Muscle of leg (tissue), 11 donors: Measurements from ENCODE around the gene CHSY3. TPM values are rescaled to one million over a fixed set of nuclear protein-coding genes. Genes with fewer than 3 reads are reported as not detected.
A peak's percentile ranks its signal among the peaks of the same experiment; 100 is the strongest.

Source experiments
- DNase-seq: peaks from one replicate; pipeline ENCODE4 v3.0.0; 2013
- H3K27ac ChIP-seq: one replicate; pipeline ENCODE4 v1.5.1; 2013; ENCODE audit warnings: mild to moderate bottlenecking, low read length, control low read depth
- H3K27me3 ChIP-seq: one replicate; pipeline ENCODE4 v1.6.1; 2013; ENCODE audit warnings: low read length; ENCODE audit not compliant: control insufficient read depth, insufficient read depth
- H3K36me3 ChIP-seq: one replicate; pipeline ENCODE4 v1.6.1; 2013; ENCODE audit warnings: low read length; ENCODE audit not compliant: control insufficient read depth, insufficient read depth
- H3K4me1 ChIP-seq: one replicate; pipeline ENCODE4 v1.6.1; 2013; ENCODE audit warnings: low read length; ENCODE audit not compliant: control insufficient read depth, insufficient read depth
- H3K4me3 ChIP-seq: one replicate; pipeline ENCODE4 v1.5.1; 2013; ENCODE audit warnings: low read length, control low read depth
- H3K9me3 ChIP-seq: replicated peaks from 2 replicates; pipeline ENCODE4 v1.6.1; 2013; ENCODE audit warnings: low read depth, low read length; ENCODE audit not compliant: control insufficient read depth
- WGBS: methylation state at CpG from one replicate; pipeline ENCODE4 v1.1.5; 2013; ENCODE audit warnings: missing lambda C conversion rate; ENCODE audit not compliant: insufficient coverage; 5-methylcytosine and 5-hydroxymethylcytosine counted together
- polyA plus RNA-seq, 8 donors: library from polyadenylated mRNA; unstranded; fragments of 120-200 nt; gene quantifications; one replicate each; pipeline versions ENCODE4 v1.2.1 to v1.2.3, GENCODE V29; 2013; ENCODE audit warnings: inconsistent platforms in 1 of 8, low replicate concordance in 1 of 8; ENCODE audit not compliant: insufficient read length in 8 of 8, insufficient read depth in 1 of 8
- total RNA-seq: library from RNA; stranded (reverse); fragments of 120-200 nt; gene quantifications from one replicate; pipeline ENCODE4 v1.2.4, GENCODE V29; 2013

Gene CHSY3
- total and polyA plus RNA-seq, 9 donors = 4.5 to 9.3 (median 6.3) TPM

DNA sequence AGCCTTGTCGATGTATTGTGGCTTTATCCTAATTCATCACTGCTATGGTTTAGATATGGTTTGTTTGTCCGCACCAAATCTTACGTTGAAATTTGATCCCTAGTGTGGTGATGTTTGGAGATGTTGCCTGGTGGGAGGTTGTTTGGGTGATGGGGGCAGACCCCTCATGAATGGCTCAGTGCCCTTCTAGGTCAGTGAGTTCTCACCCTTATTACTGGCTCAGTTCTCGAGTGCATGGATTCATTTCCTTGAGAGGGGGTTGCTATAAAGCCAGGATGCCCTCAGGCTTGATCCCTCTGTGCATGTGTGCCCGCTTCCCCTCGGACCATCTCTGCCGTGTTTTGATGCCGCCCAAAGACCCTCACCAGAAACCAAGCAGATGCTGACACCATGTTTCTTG is 114.4 kb downstream of the CHSY3 start:
- H3K4me3 ChIP-seq = no peak overlapping the region

DNA sequence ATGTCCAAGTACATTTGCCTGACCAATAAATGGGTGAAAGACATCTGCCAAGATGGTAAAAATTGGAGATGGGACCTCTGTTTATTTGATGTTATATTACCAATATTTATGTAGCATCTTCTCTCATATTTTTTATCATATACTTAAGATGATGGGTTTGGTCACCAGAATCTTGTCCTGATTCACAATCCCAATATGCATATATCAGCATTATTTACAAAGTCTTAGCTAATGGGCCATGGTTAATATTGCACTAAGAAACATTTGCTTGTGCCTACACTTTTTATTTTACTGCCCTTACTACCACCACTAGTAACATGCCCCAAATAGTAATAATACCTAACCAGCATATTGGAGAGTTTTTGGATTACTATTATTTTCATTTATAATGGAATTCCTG is 116.7 kb downstream of the CHSY3 start:
- Histone ChIP-seq H3K36me3 (no peaks in the 10 kb centered on the region), H3K4me1 (no peaks in the 10 kb centered on the region), H3K27ac (no peak overlapping the region), H3K9me3 (no peaks in the 10 kb centered on the region), H3K27me3 (no peaks in the 10 kb centered on the region), H3K4me3 (no peak overlapping the region)
- DNase-seq = no peak

More for the DNA sequence above, 114.4 kb downstream of the CHSY3 start:
- Histone ChIP-seq H3K27me3 (no peaks in the 10 kb centered on the region), H3K9me3 (no peaks in the 10 kb centered on the region), H3K4me1 (no peaks in the 10 kb centered on the region), H3K36me3 (no peaks in the 10 kb centered on the region), H3K27ac (no peak overlapping the region)
- WGBS = 87% methylated on average over 5 of the region's 8 CpGs
- no peak for DNase-seq

DNA sequence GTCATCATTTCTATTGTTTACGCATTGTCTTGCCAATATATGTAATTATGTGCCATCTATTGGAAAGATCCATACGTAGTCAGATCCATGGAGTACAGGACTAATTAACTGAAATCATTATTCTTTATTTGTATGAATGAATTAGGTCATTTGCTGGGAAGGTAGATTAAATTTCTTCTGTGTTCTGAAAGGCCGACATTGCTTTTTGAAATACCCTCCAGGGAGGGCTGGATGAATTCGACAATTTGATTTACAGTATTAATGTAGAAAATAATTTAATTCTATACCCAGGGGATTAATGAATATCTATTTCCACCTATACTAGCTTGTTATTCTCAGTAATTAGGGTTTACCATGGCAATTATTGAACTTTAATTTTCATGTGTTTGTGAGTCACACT is 117.6 kb downstream of the CHSY3 start:
- Histone ChIP-seq H3K4me3 (no peak overlapping the region), H3K4me1 (no peaks in the 10 kb centered on the region), H3K27ac (no peak overlapping the region), H3K9me3 (no peaks in the 10 kb centered on the region), H3K36me3 (no peaks in the 10 kb centered on the region), H3K27me3 (no peaks in the 10 kb centered on the region)
- no CpG with 5 or more reads among the region's 4 CpGs for WGBS
- no peak for DNase-seq

DNA sequence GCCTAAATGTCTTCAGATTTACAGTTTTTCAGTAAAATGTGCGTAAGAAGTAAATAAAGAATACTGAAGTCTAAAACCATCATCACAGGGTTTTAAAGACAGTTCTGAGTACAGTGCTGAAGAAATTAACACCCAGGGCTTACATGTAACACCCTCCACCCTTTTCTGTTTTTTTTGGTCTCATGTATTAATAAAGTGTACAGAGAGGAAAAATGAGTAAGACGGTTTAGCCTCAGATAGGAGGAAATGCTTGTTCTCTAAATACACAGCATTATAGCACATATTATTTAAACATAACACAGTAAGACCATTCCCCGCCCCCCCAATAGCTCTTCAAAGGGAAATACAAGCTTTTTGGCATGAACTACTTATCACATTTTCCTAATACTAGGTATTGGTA is 119.3 kb downstream of the CHSY3 start:
- Histone ChIP-seq H3K4me1 (no peaks in the 10 kb centered on the region), H3K27me3 (no peaks in the 10 kb centered on the region), H3K9me3 (no peaks in the 10 kb centered on the region), H3K4me3 (no peak overlapping the region), H3K36me3 (no peaks in the 10 kb centered on the region), H3K27ac (no peak overlapping the region)
- no CpG with 5 or more reads among the region's 3 CpGs for WGBS
- no peak for DNase-seq

DNA sequence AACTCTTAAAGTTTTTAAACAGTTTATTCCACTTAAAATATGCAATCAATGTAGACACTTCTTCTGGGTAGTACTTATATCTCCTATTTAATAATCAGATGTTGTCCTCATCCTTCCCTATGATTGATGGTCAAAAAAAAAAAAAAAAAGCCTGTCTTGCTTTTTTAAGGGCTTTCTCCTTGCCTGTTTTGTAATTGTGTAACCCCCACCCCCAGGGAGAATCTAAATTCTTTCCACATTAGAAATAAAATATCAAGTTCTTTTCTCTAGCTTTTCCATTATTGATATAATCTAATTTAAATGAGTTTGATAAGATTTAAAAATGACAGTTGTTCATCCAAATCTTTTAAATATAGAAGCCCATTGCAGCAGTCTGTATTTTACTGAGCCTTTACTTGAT is 119.7 kb downstream of the CHSY3 start:
- Histone ChIP-seq H3K27me3 (no peaks in the 10 kb centered on the region), H3K9me3 (no peaks in the 10 kb centered on the region), H3K27ac (no peak overlapping the region), H3K36me3 (no peaks in the 10 kb centered on the region), H3K4me3 (no peak overlapping the region), H3K4me1 (no peaks in the 10 kb centered on the region)
- peak; percentile 25 for DNase-seq

DNA sequence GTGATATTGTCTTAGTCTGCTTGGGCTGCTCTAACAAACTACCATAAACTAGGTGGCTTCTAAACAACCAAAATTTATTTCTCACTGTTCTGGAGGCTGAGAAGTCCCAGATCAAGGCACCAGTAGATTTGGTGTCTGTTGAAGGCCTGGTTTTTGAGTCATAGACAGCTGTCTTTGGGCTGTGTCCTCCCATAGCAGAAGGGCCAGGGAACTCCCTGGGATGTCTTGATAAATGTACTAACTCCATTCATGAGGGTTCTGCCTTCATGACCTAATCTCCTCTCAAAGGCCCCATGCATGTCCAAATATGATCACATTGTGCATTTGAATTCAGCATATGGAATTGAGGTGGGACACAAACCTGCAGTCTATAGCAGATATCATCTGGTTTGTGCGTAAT is 121.2 kb downstream of the CHSY3 start:
- Histone ChIP-seq H3K9me3 (no peaks in the 10 kb centered on the region), H3K36me3 (no peaks in the 10 kb centered on the region), H3K4me3 (no peak overlapping the region), H3K27ac (peak overlapping the region; percentile 15), H3K4me1 (no peaks in the 10 kb centered on the region), H3K27me3 (no peaks in the 10 kb centered on the region)
- no peak for DNase-seq
- WGBS = 100% methylated on average over 1 of the region's 1 CpG

DNA sequence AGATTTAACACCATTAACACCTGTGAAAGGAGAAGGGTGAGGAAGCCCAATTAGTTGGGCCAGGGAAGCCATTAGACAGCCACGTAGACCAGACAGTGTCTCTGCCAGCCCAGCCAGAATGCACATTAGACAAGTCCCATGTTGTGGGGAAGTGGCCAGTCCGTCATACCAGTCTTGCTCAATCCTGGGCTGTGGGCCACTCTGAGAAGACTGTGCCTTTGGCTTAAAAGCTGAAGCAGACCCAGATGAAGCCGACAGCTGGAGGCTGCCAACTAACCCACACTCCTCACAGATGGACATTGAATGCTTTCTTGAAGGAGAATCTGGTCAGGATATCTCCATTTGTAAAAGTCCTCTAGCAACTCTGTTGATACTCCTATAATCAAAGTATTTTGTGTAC is 128.5 kb downstream of the CHSY3 start:
- no peaks in the 10 kb centered on the region for H3K36me3 ChIP-seq
- no peaks in the 10 kb centered on the region for H3K4me1 ChIP-seq
- H3K27me3 ChIP-seq = no peaks in the 10 kb centered on the region
- H3K9me3 ChIP-seq = no peaks in the 10 kb centered on the region
- WGBS = 86% methylated on average over 1 of the region's 3 CpGs
- H3K4me3 ChIP-seq = no peak overlapping the region
- DNase-seq = no peak
- H3K27ac ChIP-seq = no peak overlapping the region

DNA sequence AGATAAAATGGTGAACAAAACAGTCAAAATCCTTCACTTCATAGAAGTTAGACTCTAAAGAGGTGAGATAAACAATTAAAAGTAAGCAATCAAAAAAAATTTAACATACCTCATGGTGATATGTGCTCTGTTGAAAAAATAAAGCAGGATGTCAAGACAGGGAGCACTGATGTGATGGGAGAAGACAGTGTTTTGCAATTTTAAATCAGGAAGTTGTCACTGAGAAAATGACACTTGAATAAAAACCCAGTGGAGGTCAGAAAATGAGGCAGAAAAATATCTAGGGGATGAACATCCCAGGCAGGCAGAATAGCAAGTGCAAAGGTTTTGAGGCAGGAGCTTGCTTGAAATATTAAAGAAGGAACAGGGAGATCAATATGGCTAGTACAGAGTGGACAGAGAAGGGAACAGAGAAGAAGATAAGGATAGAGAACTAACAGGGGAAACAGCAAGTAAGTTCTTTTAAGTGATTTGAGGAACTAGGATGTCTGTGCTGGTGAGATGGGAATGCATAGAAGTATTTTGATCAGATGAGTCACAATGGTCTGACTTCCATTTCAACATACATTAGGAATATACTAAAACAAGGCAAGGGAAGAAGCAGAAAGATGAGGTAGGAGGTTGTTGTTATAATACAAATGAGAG is 130.4 kb downstream of the CHSY3 start:
- no peaks in the 10 kb centered on the region for H3K36me3 ChIP-seq
- H3K9me3 ChIP-seq = no peaks in the 10 kb centered on the region
- DNase-seq = peak; percentile 6
- H3K4me1 ChIP-seq = no peaks in the 10 kb centered on the region
- no peak overlapping the region for H3K4me3 ChIP-seq
- H3K27ac ChIP-seq = no peak overlapping the region
- no peaks in the 10 kb centered on the region for H3K27me3 ChIP-seq

DNA sequence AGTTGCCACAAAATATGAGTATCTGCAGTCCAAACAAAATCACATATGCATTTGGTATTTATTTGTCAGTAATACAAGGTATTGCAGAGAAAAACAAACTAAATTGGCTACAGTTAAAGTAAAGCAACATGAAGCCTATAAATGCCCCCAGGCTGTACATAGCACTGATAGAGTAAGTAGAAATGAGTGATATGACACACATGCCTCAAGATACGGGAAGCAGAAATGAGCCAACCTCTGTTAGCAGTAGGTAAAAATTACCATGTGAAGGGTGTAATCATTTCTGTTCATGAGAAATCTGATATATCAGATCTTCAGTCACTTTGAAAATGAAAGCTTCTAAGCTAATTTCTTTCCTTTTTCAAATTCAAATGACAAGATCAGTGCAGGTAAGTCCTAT is 131.1 kb downstream of the CHSY3 start:
- no peaks in the 10 kb centered on the region for H3K9me3 ChIP-seq
- no peak for DNase-seq
- no CpG with 5 or more reads among the region's 1 CpG for WGBS
- H3K27me3 ChIP-seq = no peaks in the 10 kb centered on the region
- no peaks in the 10 kb centered on the region for H3K4me1 ChIP-seq
- H3K4me3 ChIP-seq = no peak overlapping the region
- H3K36me3 ChIP-seq = no peaks in the 10 kb centered on the region
- H3K27ac ChIP-seq = no peak overlapping the region

DNA sequence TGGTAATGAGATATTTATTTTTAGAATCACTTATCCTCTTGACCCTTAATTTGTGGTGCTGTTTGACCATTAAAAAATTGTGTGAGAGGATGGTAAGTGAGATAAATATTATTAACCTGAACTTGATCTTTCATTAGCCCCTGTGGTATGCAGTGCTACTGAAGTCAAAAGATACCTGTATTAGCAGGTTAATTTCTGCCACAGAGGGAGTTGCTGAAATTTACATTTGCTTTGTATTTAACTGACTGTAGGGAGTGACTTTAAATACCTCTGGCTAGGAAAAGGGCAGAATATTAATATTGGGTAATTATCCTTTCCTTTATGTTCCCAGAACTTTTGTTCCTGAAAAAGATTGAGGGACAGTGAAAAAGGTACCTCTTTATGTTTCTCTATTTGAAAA is 133.6 kb downstream of the CHSY3 start:
- Histone ChIP-seq H3K36me3 (no peaks in the 10 kb centered on the region), H3K4me1 (no peaks in the 10 kb centered on the region), H3K4me3 (no peak overlapping the region), H3K9me3 (no peaks in the 10 kb centered on the region), H3K27me3 (no peaks in the 10 kb centered on the region), H3K27ac (no peak overlapping the region)
- no peak for DNase-seq

DNA sequence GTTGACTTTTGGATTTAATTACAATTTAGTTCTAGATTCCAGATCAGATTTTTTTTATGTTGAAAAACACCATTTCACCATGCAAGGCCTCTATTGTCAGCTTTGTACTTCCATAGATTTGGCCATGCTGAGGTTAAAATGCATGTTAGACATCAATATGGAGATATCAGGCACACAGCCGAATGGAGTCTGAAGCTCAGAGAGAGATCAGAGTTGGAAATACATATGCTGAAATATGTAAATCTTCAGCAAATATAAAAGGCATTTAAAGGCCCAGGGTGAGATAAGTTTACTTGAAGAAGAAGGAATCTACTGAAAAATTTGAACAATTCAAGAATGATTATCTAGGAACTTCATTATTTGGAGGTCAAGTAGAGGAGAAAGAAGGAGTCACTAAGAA is 139.6 kb downstream of the CHSY3 start:
- WGBS = 100% methylated on average over 1 of the region's 1 CpG
- Histone ChIP-seq H3K4me3 (no peak overlapping the region), H3K36me3 (no peaks in the 10 kb centered on the region), H3K4me1 (no peaks in the 10 kb centered on the region), H3K9me3 (no peaks in the 10 kb centered on the region), H3K27me3 (no peaks in the 10 kb centered on the region), H3K27ac (no peak overlapping the region)
- no peak for DNase-seq
